Measurements from ENCODE around the gene RFX3.

DNA sequence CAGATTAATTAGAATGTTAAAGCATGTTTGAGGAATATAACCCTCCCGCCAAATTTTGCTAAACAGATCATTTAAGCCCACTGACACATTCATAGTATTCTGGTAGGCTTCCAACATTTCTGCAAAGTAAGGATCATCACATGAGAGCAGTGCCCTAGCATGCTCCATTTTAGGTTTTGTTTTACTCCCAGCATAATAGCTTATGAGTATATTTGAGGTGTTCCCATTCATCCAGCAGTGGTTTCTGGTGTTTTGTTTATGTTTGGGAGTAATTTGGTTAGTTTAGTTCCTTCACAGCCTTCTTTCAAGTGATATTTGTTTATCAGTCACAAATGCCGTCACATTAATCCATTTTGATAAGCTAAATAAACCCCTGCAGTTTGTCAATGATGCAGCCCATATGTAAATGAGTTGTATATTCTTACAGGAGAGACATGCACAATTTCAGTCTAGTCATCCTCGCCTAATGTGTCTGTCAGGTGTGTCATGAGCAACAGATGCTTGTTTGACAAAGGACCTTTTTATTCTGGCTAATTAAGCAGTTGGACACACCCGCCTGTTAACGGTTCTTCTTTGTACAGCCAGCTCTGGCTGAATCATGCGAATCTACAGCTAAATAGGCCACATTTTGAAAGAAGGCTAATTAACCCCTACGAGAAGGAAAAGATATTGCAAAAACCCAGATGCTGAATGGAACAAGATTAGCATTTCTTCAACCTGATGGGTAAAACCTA, 124.4 kb downstream of the RFX3 start:
- TF ChIP-seq, protein P1, sequence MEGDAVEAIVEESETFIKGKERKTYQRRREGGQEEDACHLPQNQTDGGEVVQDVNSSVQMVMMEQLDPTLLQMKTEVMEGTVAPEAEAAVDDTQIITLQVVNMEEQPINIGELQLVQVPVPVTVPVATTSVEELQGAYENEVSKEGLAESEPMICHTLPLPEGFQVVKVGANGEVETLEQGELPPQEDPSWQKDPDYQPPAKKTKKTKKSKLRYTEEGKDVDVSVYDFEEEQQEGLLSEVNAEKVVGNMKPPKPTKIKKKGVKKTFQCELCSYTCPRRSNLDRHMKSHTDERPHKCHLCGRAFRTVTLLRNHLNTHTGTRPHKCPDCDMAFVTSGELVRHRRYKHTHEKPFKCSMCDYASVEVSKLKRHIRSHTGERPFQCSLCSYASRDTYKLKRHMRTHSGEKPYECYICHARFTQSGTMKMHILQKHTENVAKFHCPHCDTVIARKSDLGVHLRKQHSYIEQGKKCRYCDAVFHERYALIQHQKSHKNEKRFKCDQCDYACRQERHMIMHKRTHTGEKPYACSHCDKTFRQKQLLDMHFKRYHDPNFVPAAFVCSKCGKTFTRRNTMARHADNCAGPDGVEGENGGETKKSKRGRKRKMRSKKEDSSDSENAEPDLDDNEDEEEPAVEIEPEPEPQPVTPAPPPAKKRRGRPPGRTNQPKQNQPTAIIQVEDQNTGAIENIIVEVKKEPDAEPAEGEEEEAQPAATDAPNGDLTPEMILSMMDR (IDR thresholded peaks at IDR 0.05) = no peak
- TF ChIP-seq POLR2A (IDR thresholded peaks at IDR 0.05) = no peak

All from esophagus squamous epithelium (tissue), 4 donors.